Keratinocyte (primary cell): ENCODE measurements around the gene TBKBP1. TPM values are rescaled to one million over a fixed set of nuclear protein-coding genes. Genes with fewer than 3 reads are reported as not detected.

Experiments
- DNase-seq: peaks from one replicate; pipeline ENCODE4 v3.0.0-alpha.2; 2011; ENCODE audit warnings: low read depth, missing footprints, low spot score
- FAIRE-seq: peaks from 2 replicates; lab custom pipeline; 2011; peaks lifted over from hg19 to GRCh38; lab: Jason Lieb, UNC
- H2AFZ ChIP-seq: 2 replicates; pipeline ENCODE4 v1.6.0; 2012; ENCODE audit warnings: low read length, control low read depth, inconsistent platforms; ENCODE audit not compliant: control insufficient read depth
- H3K27ac ChIP-seq: 2 replicates; pipeline ENCODE4 v1.5.1; 2011; ENCODE audit warnings: low read length; ENCODE audit not compliant: control insufficient read depth, insufficient read depth
- H3K27me3 ChIP-seq: 3 replicates; pipeline ENCODE4 v1.6.0; 2011; ENCODE audit warnings: low read length; ENCODE audit not compliant: control insufficient read depth, insufficient read depth; ENCODE audit errors: extremely low read depth
- H3K36me3 ChIP-seq, 2 experiments: 2 replicates in 1 of 2; 3 replicates in 1 of 2; pipeline ENCODE4 v1.5.1; 2011; ENCODE audit warnings: low read length in 2 of 2, mild to moderate bottlenecking in 1 of 2; ENCODE audit not compliant: control insufficient read depth in 2 of 2, insufficient read depth in 2 of 2; ENCODE audit errors: extremely low read depth in 1 of 2
- H3K4me1 ChIP-seq: 3 replicates; pipeline ENCODE4 v1.5.1; 2011; ENCODE audit warnings: low read length; ENCODE audit not compliant: control insufficient read depth, insufficient read depth; ENCODE audit errors: extremely low read depth
- H3K4me2 ChIP-seq: 3 replicates; pipeline ENCODE4 v1.6.0; 2011; ENCODE audit warnings: low read depth, low read length; ENCODE audit not compliant: control insufficient read depth, insufficient read depth; ENCODE audit errors: extremely low read depth
- H3K4me3 ChIP-seq, 3 experiments: fragments of 200-600 bp in 1 of 3; sonication (generic) in 1 of 3; 2 replicates in 2 of 3; 3 replicates in 1 of 3; pipeline ENCODE4 v1.5.1; 2011 to 2016; ENCODE audit warnings: low read length in 3 of 3, mild to moderate bottlenecking in 3 of 3, control low read depth in 2 of 3, inconsistent platforms in 1 of 3, low read depth in 1 of 3, mixed read lengths in 1 of 3, mixed run types in 1 of 3, moderate library complexity in 1 of 3; ENCODE audit not compliant: control insufficient read depth in 2 of 3, insufficient read depth in 2 of 3; ENCODE audit errors: extremely low read depth in 1 of 3
- H3K79me2 ChIP-seq: 2 replicates; pipeline ENCODE4 v1.6.0; 2012; ENCODE audit warnings: low read length; ENCODE audit not compliant: control insufficient read depth, insufficient read depth
- H3K9ac ChIP-seq: 3 replicates; pipeline ENCODE4 v1.6.0; 2011; ENCODE audit warnings: low read length; ENCODE audit not compliant: control insufficient read depth, insufficient read depth; ENCODE audit errors: extremely low read depth
- H3K9me1 ChIP-seq: 3 replicates; pipeline ENCODE4 v1.6.0; 2011; ENCODE audit warnings: low read length; ENCODE audit not compliant: control insufficient read depth, insufficient read depth; ENCODE audit errors: extremely low read depth
- H3K9me3 ChIP-seq: 2 replicates; pipeline ENCODE4 v1.5.1; 2012; ENCODE audit warnings: low read depth, low read length; ENCODE audit not compliant: control insufficient read depth
- H4K20me1 ChIP-seq: 3 replicates; pipeline ENCODE4 v1.6.0; 2011; ENCODE audit warnings: low read length; ENCODE audit not compliant: control insufficient read depth, insufficient read depth; ENCODE audit errors: extremely low read depth
- CTCF ChIP-seq, 3 experiments: IDR thresholded peaks in 1 of 3; conservative IDR thresholded peaks in 1 of 3; optimal IDR thresholded peaks in 1 of 3; 2 replicates in 2 of 3; 3 replicates in 1 of 3; pipeline versions ENCODE3 to v1.5.1; 2011; ENCODE audit warnings: low read length in 3 of 3, mild to moderate bottlenecking in 3 of 3, moderate library complexity in 2 of 3, control low read depth in 1 of 3, inconsistent platforms in 1 of 3; ENCODE audit not compliant: insufficient read depth in 2 of 3; ENCODE audit errors: extremely low read depth in 1 of 3
- EZH2 ChIP-seq: IDR thresholded peaks from one replicate; pipeline ENCODE4 v1.6.1; 2012; ENCODE audit warnings: inconsistent platforms, mild to moderate bottlenecking, low read length, moderate library complexity
- dilution Hi-C: fragments of 300-500 bp; cut with MboI; formaldehyde crosslinking; loops from one replicate; pipeline ENCODE4 v1.7.0; 2020; ENCODE audit warnings: low sequenced_read_pairs; ENCODE audit not compliant: extremely low pct_ligation_motif_present
- polyA plus RNA-seq, 5 experiments: library from polyadenylated mRNA; depleted of rRNA in 3 of 5; stranded (reverse) in 3 of 5; stranded (forward) in 1 of 5; unstranded in 1 of 5; fragments of >200 nt; gene quantifications; 1 replicate in 1 of 5; 2 replicates in 3 of 5; 3 replicates in 1 of 5; pipeline versions ENCODE4 v1.2.1 to v1.2.3, GENCODE V29; 2011 to 2012; ENCODE audit warnings: missing spikeins in 2 of 5, low read depth in 1 of 5, low replicate concordance in 1 of 5

The TBKBP1 gene
- polyA plus RNA-seq, 1 donor (not counting 4 experiments of a cell fraction or from before 2014, with no cell fraction given) = 4.3 TPM

DNA sequence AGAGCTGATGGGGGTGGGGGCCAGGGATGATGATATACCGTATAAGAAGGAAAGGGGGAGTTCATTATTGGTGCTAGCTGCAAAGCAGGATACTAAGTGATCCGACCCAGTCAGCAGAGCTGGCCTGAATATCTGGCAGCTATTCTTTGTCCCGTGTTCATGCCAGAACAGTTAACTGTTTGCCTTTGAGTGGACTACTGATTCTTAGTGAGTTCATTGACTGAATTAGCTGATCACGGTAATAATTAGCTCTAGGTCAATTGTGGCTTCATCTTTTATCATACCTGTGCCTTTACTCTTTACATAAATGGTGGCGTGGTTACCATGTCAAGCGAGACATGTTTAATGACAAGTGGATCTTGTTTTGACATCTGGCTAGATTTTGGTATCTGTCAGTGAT is 39.0 kb upstream of the TBKBP1 start:
- peaks cover 30% of the 10 kb centered on the region for H4K20me1 ChIP-seq
- no peak overlapping the region for H3K27ac ChIP-seq
- H2AFZ ChIP-seq = no peak overlapping the region
- H3K79me2 ChIP-seq = peaks cover 85% of the 10 kb centered on the region
- H3K9ac ChIP-seq = no peak overlapping the region
- H3K4me2 ChIP-seq = peak overlapping the region; percentile 13
- H3K27me3 ChIP-seq = no peaks in the 10 kb centered on the region
- H3K9me1 ChIP-seq = no peaks in the 10 kb centered on the region
- peaks cover 41 to 62% of the 10 kb centered on the region in 2 experiments for H3K36me3 ChIP-seq
- no peak for DNase-seq
- dilution Hi-C loops = no loop called here
- no peak for TF ChIP-seq EZH2
- no peak for TF ChIP-seq CTCF (optimal IDR thresholded peaks at IDR 0.05 in 1 of 3, IDR thresholded peaks at IDR 0.05 in 1 of 3, conservative IDR thresholded peaks at IDR 0.05 in 1 of 3; ENCODE audit: extremely low read depth in 1 of 3, insufficient read depth in 2 of 3, low read length in 3 of 3)
- no peak for FAIRE-seq
- H3K4me1 ChIP-seq = peaks cover 24% of the 10 kb centered on the region
- no peak overlapping the region for H3K4me3 ChIP-seq
- H3K9me3 ChIP-seq = no peaks in the 10 kb centered on the region

- no peak overlapping the region for H2AFZ ChIP-seq
- H3K36me3 ChIP-seq = peaks cover 54 to 61% of the 10 kb centered on the region in 2 experiments
- H3K9me3 ChIP-seq = no peaks in the 10 kb centered on the region
- H3K4me2 ChIP-seq = no peak overlapping the region
- no peak overlapping the region for H3K4me3 ChIP-seq
- no peaks in the 10 kb centered on the region for H3K9me1 ChIP-seq
- DNase-seq (no peak), FAIRE-seq (no peak)
- no peak for TF ChIP-seq EZH2
- no peak for TF ChIP-seq CTCF (optimal IDR thresholded peaks at IDR 0.05 in 1 of 3, IDR thresholded peaks at IDR 0.05 in 1 of 3, conservative IDR thresholded peaks at IDR 0.05 in 1 of 3; ENCODE audit: extremely low read depth in 1 of 3, insufficient read depth in 2 of 3, low read length in 3 of 3)
- H3K27me3 ChIP-seq = no peaks in the 10 kb centered on the region
- H3K4me1 ChIP-seq = no peaks in the 10 kb centered on the region
- dilution Hi-C loops = no loop called here
- H3K9ac ChIP-seq = no peak overlapping the region
- H3K27ac ChIP-seq = no peak overlapping the region
- H3K79me2 ChIP-seq = peaks cover 53% of the 10 kb centered on the region
- H4K20me1 ChIP-seq = peaks cover 19% of the 10 kb centered on the region
Measured at GRCh38 chr17:47660064-47660492, 33.9 kb upstream of the TBKBP1 start.
